HepG2 (cell line): Measurements from ENCODE around the gene CLIP2. TPM values are rescaled to one million over a fixed set of nuclear protein-coding genes. Genes with fewer than 3 reads are reported as not detected.

ENCODE experiments used
- ATAC-seq: fragments of 200-7000 bp; cut with Tn5 transposase; 3 replicates; pipeline ENCODE4 v1.9.1; 2020; ENCODE audit warnings: mild to moderate bottlenecking, moderate library complexity
- BruUV-seq: library from RNA; stranded (reverse); fragments of 400-500 nt; replicated peaks from 2 replicates; lab custom pipeline; 2021; lab: Mats Ljungman, UMichigan
- CTCF ChIA-PET: fragments of 300-600 bp; formaldehyde crosslinking; extraction: SDS; loops from one replicate; lab custom pipeline; 2021; ENCODE audit warnings: low total read pairs, inconsistent platforms, low intra/inter-chr PET ratio; lab: Yijun Ruan, JAX
- POLR2A ChIA-PET: fragments of 350-600 bp; sonication (Branson Sonifier 250); formaldehyde crosslinking; loops from one replicate; lab custom pipeline; 2020; ENCODE audit warnings: antibody characterized with exemption, inconsistent platforms; lab: Yijun Ruan, JAX
- DNase-seq: peaks from one replicate; pipeline ENCODE4 v3.0.0-alpha.2; 2015; ENCODE audit warnings: low spot score
- FAIRE-seq: peaks from 3 replicates; lab custom pipeline; 2011; peaks lifted over from hg19 to GRCh38; lab: Jason Lieb, UNC
- H2AFZ ChIP-seq: one replicate; pipeline ENCODE4 v1.6.1; 2011; ENCODE audit warnings: low read length, inconsistent platforms
- H3K27ac ChIP-seq: fragments of 300-600 bp; 3 replicates; pipeline ENCODE4 v1.8.0; 2011; ENCODE audit warnings: mixed run types, mild to moderate bottlenecking, mixed read lengths, low read length, inconsistent platforms; ENCODE audit not compliant: insufficient read depth; ENCODE audit errors: extremely low read length
- H3K27me3 ChIP-seq, 2 experiments: fragments of 200-600 bp in 1 of 2; 2 replicates in 1 of 2; 3 replicates in 1 of 2; pipeline versions ENCODE4 v1.6.0 to v1.8.0; 2011; ENCODE audit warnings: low read length in 2 of 2, mild to moderate bottlenecking in 2 of 2, moderate library complexity in 2 of 2, inconsistent platforms in 1 of 2; ENCODE audit not compliant: insufficient read depth in 2 of 2, control insufficient read depth in 1 of 2
- H3K36me3 ChIP-seq, 2 experiments: fragments of 200-600 bp in 1 of 2; replicated peaks in 1 of 2; 2 replicates in 1 of 2; 3 replicates in 1 of 2; pipeline versions ENCODE4 v1.5.1 to v1.8.0; 2011; ENCODE audit warnings: low read length in 2 of 2, inconsistent platforms in 1 of 2; ENCODE audit not compliant: insufficient read depth in 2 of 2, control insufficient read depth in 1 of 2
- H3K4me1 ChIP-seq: 2 replicates; pipeline ENCODE4 v1.5.1; 2012; ENCODE audit warnings: low read length, inconsistent platforms; ENCODE audit not compliant: insufficient read depth
- H3K4me2 ChIP-seq: 2 replicates; pipeline ENCODE4 v1.6.0; 2011; ENCODE audit warnings: low read depth, low read length, inconsistent platforms
- H3K4me3 ChIP-seq, 3 experiments: fragments of 200-600 bp in 1 of 3; sonication (generic), shearing (Covaris generic) in 1 of 3; replicated peaks in 1 of 3; 2 replicates each; pipeline ENCODE4 v1.5.1; 2011 to 2016; ENCODE audit warnings: low read length in 3 of 3, inconsistent platforms in 2 of 3, low read depth in 2 of 3, mild to moderate bottlenecking in 2 of 3, control low read depth in 1 of 3, mixed read lengths in 1 of 3; ENCODE audit not compliant: insufficient read depth in 1 of 3
- H3K79me2 ChIP-seq: one replicate; pipeline ENCODE4 v1.6.1; 2011; ENCODE audit warnings: low read length, inconsistent platforms; ENCODE audit not compliant: insufficient read depth
- H3K9ac ChIP-seq: 2 replicates; pipeline ENCODE4 v1.6.0; 2011; ENCODE audit warnings: mild to moderate bottlenecking, low read depth, low read length, inconsistent platforms; ENCODE audit not compliant: insufficient read depth
- H3K9me3 ChIP-seq: 2 replicates; pipeline ENCODE4 v1.5.1; 2012; ENCODE audit warnings: mild to moderate bottlenecking, low read length
- H4K20me1 ChIP-seq: 2 replicates; pipeline ENCODE4 v1.6.0; 2011; ENCODE audit warnings: inconsistent platforms, mild to moderate bottlenecking, low read length, moderate library complexity; ENCODE audit not compliant: insufficient read depth
- CAMTA2 ChIP-seq: sonication (generic); formaldehyde crosslinking; IDR thresholded peaks from 2 replicates; pipeline ENCODE4 v1.4.0; 2020; ENCODE audit warnings: mild to moderate bottlenecking, missing genetic modification reagents, borderline replicate concordance
- DNMT1 ChIP-seq: sonication (generic); formaldehyde crosslinking; IDR thresholded peaks from 2 replicates; pipeline ENCODE4 v1.5.1; 2020; ENCODE audit warnings: mild to moderate bottlenecking, missing genetic modification reagents
- FOSL1 ChIP-seq: sonication (generic); formaldehyde crosslinking; IDR thresholded peaks from 2 replicates; pipeline ENCODE4 v1.9.0; 2021; ENCODE audit warnings: missing genetic modification reagents, borderline replicate concordance
- PAF1 ChIP-seq: IDR thresholded peaks from 2 replicates; pipeline ENCODE4 v1.6.1; 2016; ENCODE audit warnings: missing genetic modification reagents, missing compliant biosample characterization
- RARG ChIP-seq: sonication (generic); formaldehyde crosslinking; IDR thresholded peaks from 2 replicates; pipeline ENCODE4 v1.4.0; 2020; ENCODE audit warnings: low read depth, mild to moderate bottlenecking, missing genetic modification reagents
- SMYD3 ChIP-seq: sonication (generic); formaldehyde crosslinking; IDR thresholded peaks from 2 replicates; pipeline ENCODE4 v1.8.1; 2023; ENCODE audit warnings: mild to moderate bottlenecking, missing genetic modification reagents
- TAF15 ChIP-seq: fragments of 200-400 bp; formaldehyde crosslinking; IDR thresholded peaks from one replicate; pipeline ENCODE4 v1.6.1; 2018; ENCODE audit warnings: mild to moderate bottlenecking, low read depth, low read length; ENCODE audit not compliant: poor library complexity, severe bottlenecking
- ZBTB38 ChIP-seq: sonication (generic); formaldehyde crosslinking; IDR thresholded peaks from 2 replicates; pipeline ENCODE4 v1.5.1; 2020; ENCODE audit warnings: mild to moderate bottlenecking, missing genetic modification reagents
- ZNF121 ChIP-seq: sonication (generic); formaldehyde crosslinking; IDR thresholded peaks from 2 replicates; pipeline ENCODE4 v1.5.0; 2020; ENCODE audit warnings: mild to moderate bottlenecking, missing genetic modification reagents
- ZNF205 ChIP-seq: IDR thresholded peaks from 2 replicates; pipeline ENCODE4 v1.6.1; 2018; ENCODE audit warnings: missing biosample characterization, missing genetic modification reagents
- ZNF713 ChIP-seq: sonication (generic); formaldehyde crosslinking; IDR thresholded peaks from 2 replicates; pipeline ENCODE4 v1.4.0; 2020; ENCODE audit warnings: mild to moderate bottlenecking, missing genetic modification reagents
- WGBS: methylation state at CpG from one replicate; pipeline ENCODE4 v1.1.6; 2017; ENCODE audit warnings: low lambda C conversion rate; 5-methylcytosine and 5-hydroxymethylcytosine counted together
- in situ Hi-C: cut with HindIII; loops from 2 replicates; pipeline ENCODE4 v1.10.0; 2017; ENCODE audit warnings: low pct_unique_long_range_greater_than_20kb; ENCODE audit not compliant: extremely low pct_ligation_motif_present
- intact Hi-C: fragments of 100-400 bp; cut with micrococcal nuclease; formaldehyde crosslinking; loops from one replicate; pipeline ENCODE4 v1.10.0; 2022; ENCODE audit not compliant: unreplicated experiment
- polyA plus RNA-seq, 8 experiments: library from polyadenylated mRNA; depleted of rRNA in 3 of 8; stranded (reverse) in 7 of 8; unstranded in 1 of 8; fragments of >200 nt; fragmentation: Illumina TruSeq in 4 of 8; extraction: Trizol in 4 of 8; gene quantifications; 2 replicates each; pipeline versions ENCODE4 v1.2.1 to v1.2.3, GENCODE V29; 2011 to 2016; ENCODE audit warnings: low read depth in 4 of 8, missing spikeins in 1 of 8, mixed read lengths in 1 of 8; ENCODE audit not compliant: insufficient read depth in 1 of 8
- total RNA-seq, 5 experiments: library from RNA; depleted of rRNA; stranded (reverse); fragments of >200 nt; fragmentation: Illumina TruSeq; extraction: Trizol; gene quantifications; 2 replicates each; pipeline ENCODE4 v1.2.3, GENCODE V29; 2016; ENCODE audit warnings: low read depth in 1 of 5
- TF ChIP-seq, protein P1 (sequence below): sonication (generic); formaldehyde crosslinking; IDR thresholded peaks from 2 replicates; pipeline ENCODE4 v1.4.0; 2020; ENCODE audit warnings: mild to moderate bottlenecking, missing genetic modification reagents
- TF ChIP-seq, protein P2 (sequence below): sonication (generic); formaldehyde crosslinking; IDR thresholded peaks from 2 replicates; pipeline ENCODE4 v1.4.0; 2020; ENCODE audit warnings: mild to moderate bottlenecking, low read depth, missing genetic modification reagents
- TF ChIP-seq, protein P3 (sequence below): sonication (generic); formaldehyde crosslinking; IDR thresholded peaks from 2 replicates; pipeline ENCODE4 v1.4.0; 2020; ENCODE audit warnings: low read depth, mild to moderate bottlenecking, missing genetic modification reagents
- TF ChIP-seq, protein P4 (sequence below): sonication (generic); formaldehyde crosslinking; IDR thresholded peaks from 2 replicates; pipeline ENCODE4 v1.8.1; 2023; ENCODE audit warnings: mild to moderate bottlenecking, inconsistent platforms, moderate library complexity, missing genetic modification reagents, borderline replicate concordance

Gene CLIP2
- total and polyA plus RNA-seq, 2 of the 13 experiments (the other 11 are each of a cell fraction or from before 2014, with no cell fraction given), result 6.5 to 17.4 TPM

DNA sequence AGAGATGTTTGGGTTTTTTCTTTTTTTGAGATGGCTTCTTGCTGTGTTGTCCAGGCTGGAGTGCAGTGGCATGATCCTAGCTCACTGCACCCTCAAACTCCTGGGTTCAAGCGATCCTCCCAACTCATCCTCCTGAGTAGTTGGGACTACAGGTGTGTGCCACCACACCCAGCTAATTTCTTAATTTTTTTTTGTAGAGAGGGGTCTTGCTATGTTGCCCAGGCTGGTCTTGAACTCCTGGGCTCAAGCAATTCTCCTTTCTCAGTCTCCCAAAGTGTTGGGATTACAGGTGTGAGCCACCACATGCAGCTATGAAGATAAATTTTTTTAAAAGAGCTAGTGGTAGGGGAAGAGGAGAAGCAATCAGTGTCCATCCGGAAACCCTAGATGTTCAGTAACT is 56.8 kb downstream of the CLIP2 start:
- TF ChIP-seq ZNF121 (CRISPR knock-in tag), result peak; percentile 62; the same call in 1 of the 2 replicates
- TF ChIP-seq ZNF713 (CRISPR knock-in tag), result no peak

DNA sequence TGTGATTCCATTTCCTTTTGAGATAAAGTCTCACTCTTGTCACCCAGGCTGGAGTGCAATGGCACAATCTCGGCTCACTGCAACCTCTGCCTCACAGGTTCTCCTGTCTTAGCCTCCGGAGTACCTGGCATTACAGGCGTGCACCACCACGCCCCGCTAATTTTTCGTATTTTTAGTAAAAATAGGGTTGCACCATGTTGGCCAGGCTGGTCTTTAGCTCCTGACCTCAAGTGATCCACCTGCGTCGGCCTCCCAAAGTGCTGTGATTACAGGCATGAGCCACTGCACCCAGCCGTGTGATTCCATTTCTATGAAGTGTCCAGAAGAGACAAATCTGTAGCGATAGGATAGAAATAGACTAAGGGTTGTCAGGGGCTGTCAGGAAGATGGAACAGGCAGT is 60.4 kb downstream of the CLIP2 start:
- H3K4me1 ChIP-seq, result no peaks in the 10 kb centered on the region
- FAIRE-seq (no peak), ATAC-seq (no peak), DNase-seq (no peak)
- H3K4me3 ChIP-seq, result no peak overlapping the region
- 99% methylated on average over 10 of the region's 10 CpGs for WGBS
- no peak overlapping the region for H3K27ac ChIP-seq
- no peaks in the 10 kb centered on the region for H3K27me3 ChIP-seq
- no peak overlapping the region for H2AFZ ChIP-seq
- intact Hi-C loops (no loop called here), in situ Hi-C loops (no loop called here)
- no TSS peak for BruUV-seq
- CTCF ChIA-PET, result no interaction called here
- H3K4me2 ChIP-seq, result no peak overlapping the region
- no peak overlapping the region for H3K9ac ChIP-seq
- no peaks in the 10 kb centered on the region for H3K9me3 ChIP-seq
- H4K20me1 ChIP-seq, result no peaks in the 10 kb centered on the region
- POLR2A ChIA-PET, result no interaction called here
- H3K36me3 ChIP-seq, result peaks cover 11 to 16% of the 10 kb centered on the region in 2 experiments; a peak in 4 of 5 replicates
- no peaks in the 10 kb centered on the region for H3K79me2 ChIP-seq
- TF ChIP-seq CAMTA2 (CRISPR knock-in tag), result no peak
- no peak for TF ChIP-seq ZBTB38 (CRISPR knock-in tag)
- no peak for TF ChIP-seq FOSL1 (CRISPR knock-in tag)
- TF ChIP-seq, protein P1, sequence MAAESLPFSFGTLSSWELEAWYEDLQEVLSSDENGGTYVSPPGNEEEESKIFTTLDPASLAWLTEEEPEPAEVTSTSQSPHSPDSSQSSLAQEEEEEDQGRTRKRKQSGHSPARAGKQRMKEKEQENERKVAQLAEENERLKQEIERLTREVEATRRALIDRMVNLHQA (CRISPR knock-in tag), result no peak
- TF ChIP-seq, protein P2, sequence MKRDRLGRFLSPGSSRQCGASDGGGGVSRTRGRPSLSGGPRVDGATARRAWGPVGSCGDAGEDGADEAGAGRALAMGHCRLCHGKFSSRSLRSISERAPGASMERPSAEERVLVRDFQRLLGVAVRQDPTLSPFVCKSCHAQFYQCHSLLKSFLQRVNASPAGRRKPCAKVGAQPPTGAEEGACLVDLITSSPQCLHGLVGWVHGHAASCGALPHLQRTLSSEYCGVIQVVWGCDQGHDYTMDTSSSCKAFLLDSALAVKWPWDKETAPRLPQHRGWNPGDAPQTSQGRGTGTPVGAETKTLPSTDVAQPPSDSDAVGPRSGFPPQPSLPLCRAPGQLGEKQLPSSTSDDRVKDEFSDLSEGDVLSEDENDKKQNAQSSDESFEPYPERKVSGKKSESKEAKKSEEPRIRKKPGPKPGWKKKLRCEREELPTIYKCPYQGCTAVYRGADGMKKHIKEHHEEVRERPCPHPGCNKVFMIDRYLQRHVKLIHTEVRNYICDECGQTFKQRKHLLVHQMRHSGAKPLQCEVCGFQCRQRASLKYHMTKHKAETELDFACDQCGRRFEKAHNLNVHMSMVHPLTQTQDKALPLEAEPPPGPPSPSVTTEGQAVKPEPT (CRISPR knock-in tag), result no peak
- no peak for TF ChIP-seq PAF1 (CRISPR knock-in tag)
- no peak for TF ChIP-seq TAF15
- TF ChIP-seq DNMT1 (CRISPR knock-in tag), result no peak
- TF ChIP-seq RARG (CRISPR knock-in tag), result no peak
- TF ChIP-seq, protein P3, sequence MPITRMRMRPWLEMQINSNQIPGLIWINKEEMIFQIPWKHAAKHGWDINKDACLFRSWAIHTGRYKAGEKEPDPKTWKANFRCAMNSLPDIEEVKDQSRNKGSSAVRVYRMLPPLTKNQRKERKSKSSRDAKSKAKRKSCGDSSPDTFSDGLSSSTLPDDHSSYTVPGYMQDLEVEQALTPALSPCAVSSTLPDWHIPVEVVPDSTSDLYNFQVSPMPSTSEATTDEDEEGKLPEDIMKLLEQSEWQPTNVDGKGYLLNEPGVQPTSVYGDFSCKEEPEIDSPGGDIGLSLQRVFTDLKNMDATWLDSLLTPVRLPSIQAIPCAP, result no peak
- TF ChIP-seq ZNF205, result no peak
- TF ChIP-seq, protein P4, sequence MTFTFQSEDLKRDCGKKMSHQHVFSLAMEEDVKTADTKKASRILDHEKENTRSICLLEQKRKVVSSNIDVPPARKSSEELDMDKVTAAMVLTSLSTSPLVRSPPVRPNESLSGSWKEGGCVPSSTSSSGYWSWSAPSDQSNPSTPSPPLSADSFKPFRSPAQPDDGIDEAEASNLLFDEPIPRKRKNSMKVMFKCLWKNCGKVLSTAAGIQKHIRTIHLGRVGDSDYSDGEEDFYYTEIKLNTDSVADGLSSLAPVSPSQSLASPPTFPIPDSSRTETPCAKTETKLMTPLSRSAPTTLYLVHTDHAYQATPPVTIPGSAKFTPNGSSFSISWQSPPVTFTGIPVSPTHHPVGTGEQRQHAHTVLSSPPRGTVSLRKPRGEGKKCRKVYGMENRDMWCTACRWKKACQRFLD (CRISPR knock-in tag), result no peak
- no peak for TF ChIP-seq SMYD3 (CRISPR knock-in tag)

More for the DNA sequence above, 56.8 kb downstream of the CLIP2 start:
- DNase-seq (no peak), ATAC-seq (no peak), FAIRE-seq (no peak)
- Histone ChIP-seq H3K27ac (no peak overlapping the region), H3K9me3 (no peaks in the 10 kb centered on the region), H4K20me1 (no peaks in the 10 kb centered on the region), H2AFZ (no peak overlapping the region), H3K27me3 (no peaks in the 10 kb centered on the region), H3K4me1 (no peaks in the 10 kb centered on the region), H3K36me3 (peaks cover 11 to 25% of the 10 kb centered on the region in 2 experiments; a peak in 3 of 5 replicates), H3K79me2 (no peaks in the 10 kb centered on the region), H3K4me2 (no peak overlapping the region), H3K4me3 (no peak overlapping the region), H3K9ac (no peak overlapping the region)
- ChIA-PET POLR2A (interaction anchor here (0.7 kb wide), 1 partner anchor 1961 kb away, joined by 3 read pairs; no protein-coding TSS in a partner anchor), CTCF (no interaction called here)
- intact Hi-C loops, result no loop called here
- BruUV-seq, result no TSS peak
- in situ Hi-C loops, result no loop called here
- 100% methylated on average over 2 of the region's 2 CpGs for WGBS
